Measurements from ENCODE around the gene KDM5A.

KDM5A gene

DNA sequence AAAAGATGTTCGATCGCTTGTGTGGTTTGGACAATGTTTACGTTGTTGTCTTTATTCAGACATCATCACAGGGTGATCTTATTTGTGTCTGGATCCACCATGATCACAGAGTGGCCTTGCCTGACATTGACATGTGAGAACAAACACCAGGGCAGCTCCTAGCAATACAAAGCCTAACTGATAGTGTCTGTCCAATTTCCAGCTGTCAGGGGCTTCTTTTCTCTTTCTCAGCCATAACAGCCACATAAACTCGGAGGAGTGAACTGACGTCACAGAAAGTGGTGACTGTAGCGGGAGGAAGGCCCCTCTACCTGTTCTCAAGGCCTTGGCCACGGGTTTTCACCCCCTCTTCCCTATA, 120.7 kb downstream of the KDM5A start:
- no peak for DNase-seq

GRCh38 chr12:267581-268482, 121.3 kb downstream of the KDM5A start:
- no peak for DNase-seq

GRCh38 chr12:265096-265495, 124.0 kb downstream of the KDM5A start:
- no peak for DNase-seq

- no peak for DNase-seq
Measured at GRCh38 chr12:264269-264668, 124.9 kb downstream of the KDM5A start.

- DNase-seq, result no peak
Measured at GRCh38 chr12:263574-263973, 125.5 kb downstream of the KDM5A start.

GRCh38 chr12:262817-263216, 126.3 kb downstream of the KDM5A start, which contains the start of gene SLC6A13:
Gene SLC6A13 (minus strand): TSS chr12:262836. CDS start chr12:260052, 2,784 bp downstream.
- no peak for DNase-seq

GRCh38 chr12:262113-262512, 127.0 kb downstream of the KDM5A start:
- DNase-seq, result no peak

GRCh38 chr12:257521-258321, 131.4 kb downstream of the KDM5A start:
- DNase-seq, result no peak

DNA sequence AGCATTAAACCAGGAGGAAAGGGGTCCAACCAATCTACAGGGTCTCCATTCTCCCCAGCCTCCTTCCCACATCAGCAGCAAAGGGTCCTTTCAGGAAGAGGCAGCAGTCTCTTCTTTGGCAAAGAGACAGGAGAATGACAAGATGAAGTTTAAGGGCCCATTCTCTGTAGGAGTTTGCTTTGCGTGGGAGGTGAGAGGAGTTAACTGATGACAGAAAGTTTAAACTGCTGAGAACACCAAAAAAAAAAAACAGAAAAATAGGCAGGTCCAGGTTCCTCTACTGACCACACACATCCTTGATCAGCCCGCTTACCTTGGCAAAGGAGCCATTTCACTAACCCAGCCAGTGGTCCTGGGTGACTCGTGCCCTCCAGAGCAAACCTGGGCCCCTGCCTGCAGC, 132.2 kb downstream of the KDM5A start:
- no peak for DNase-seq

DNA sequence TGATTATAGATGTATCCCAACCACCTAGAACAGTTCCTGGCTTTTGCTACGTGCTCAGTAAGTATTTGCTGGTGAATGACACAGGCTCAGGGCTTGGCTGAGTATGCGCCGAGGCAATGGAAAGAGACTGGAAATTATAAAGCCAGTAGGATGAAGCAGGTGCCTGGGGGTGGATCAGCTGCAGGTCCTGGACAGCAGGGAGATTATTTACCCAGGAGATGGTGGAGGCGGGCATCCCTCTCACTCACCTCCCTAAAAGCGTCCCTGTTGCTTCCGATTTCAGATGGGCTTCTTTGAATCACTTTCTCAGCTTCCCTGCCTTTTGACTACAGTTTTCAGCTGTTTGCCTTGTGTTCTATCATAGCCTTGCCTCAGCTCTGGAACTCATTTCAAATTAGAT, 132.9 kb downstream of the KDM5A start:
- DNase-seq, result no peak

DNA sequence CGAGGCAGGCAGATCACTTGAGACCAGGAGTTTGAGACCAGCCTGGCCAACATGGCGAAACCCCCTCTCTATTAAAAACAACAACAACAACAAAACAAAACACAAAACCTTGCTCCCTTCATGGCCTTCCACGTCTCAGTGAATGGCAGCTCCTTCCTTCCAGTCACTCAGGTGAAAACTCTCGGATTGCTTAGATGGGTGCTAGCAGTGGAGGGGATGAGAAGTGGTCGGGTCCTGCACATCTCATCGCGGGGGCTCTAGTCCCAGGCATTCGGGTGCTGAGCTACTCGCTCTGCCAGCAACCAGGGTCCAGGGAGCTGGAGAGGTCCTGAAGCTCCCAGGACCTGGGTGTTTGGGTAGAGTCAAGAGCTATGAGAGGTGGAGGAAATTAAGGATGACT, 134.2 kb downstream of the KDM5A start:
- DNase-seq, result no peak

DNA sequence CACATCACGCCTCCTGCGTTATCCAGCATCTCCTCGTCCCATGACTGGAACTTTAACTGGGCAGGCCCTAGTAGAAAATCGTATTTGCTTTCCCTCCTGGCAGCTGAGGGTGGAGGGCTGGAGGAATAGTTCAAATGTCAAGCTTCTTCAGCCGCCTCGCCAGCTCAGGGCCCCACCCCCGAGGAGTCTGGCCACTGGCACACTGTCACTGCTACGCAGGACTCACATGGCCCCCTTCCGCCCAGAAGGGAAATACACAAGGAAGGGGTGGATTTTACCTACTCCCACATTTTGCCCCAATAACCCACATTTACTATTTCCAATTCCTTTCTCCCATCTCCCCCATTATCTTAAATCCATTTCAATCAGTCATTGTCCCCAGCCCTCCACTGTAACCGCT, 135.1 kb downstream of the KDM5A start:
- DNase-seq, result no peak

DNA sequence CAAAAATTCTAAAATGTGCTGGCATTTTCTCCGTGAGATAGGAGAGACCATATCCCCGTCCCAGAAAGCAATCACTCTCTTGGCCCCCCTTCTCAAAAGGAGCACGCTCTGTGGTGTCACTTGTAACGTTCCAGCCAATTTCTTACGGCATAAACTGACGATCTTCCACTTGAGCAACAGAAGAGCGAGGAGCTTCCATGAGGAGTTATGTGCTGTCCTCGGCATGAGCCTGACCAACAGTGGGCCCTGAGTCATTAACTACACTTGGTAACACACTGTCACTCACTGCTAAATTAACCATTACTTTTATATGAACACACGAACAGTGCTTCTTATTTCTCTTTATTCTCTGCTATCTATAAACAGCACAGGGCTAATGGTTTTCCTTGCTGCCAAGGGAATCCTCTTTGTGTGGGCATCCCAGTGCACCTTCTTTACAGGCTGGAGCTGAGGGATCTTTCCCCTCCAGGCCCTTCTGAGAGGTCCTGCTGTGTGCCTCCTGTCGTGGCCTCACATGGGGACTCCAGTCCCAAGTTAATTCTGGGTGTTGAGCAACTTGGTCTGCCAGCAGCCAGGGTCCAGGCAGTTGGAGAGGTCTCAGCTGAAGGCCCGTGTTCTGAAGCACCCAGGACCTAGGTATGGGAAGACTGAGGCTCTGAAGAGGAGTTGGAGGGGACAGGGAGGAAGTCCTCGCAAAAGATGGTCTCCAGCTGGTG, 135.8 kb downstream of the KDM5A start:
- no peak for DNase-seq

DNA sequence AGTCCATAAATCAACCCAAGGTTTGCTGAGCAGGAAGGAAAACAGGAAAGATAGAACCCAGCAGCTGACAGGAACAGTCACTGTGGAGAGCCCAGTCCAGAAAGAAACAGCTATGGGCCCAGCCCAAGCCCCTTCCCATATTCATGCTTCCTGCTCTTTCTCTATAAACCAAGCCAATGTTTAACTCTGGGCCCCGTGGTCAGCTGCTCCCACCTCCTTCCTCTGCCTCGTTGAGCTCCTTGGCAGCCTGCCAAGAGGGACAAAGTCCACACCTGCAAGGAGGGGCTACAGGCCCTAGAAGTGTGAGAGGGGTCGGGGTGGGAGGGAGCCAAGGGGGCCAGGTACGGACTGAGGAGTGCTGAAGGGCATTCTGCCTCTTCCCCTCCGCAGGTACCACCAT, 136.5 kb downstream of the KDM5A start:
- DNase-seq, result no peak

DNA sequence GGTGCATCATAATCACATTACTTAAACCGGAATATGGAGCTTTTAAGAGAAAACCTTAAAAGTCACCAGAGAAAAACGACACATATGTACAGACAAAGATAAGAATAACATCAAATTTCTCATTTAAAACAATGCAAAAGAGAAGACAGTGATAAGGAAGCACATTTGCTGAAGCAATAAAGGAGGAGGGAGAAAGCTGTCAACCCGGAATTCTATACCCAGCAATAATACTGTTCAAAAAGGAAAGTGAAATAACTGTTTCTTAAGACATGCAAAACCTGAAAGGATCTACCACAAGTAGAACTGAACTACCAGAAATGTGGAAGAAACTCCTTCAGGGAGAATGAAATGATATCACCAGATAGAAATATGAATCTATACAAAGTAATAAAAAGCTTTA, 141.8 kb downstream of the KDM5A start:
- no peak for DNase-seq

GRCh38 chr12:243381-243780, 145.7 kb downstream of the KDM5A start:
- DNase-seq, result no peak

GRCh38 chr12:242496-242895, 146.6 kb downstream of the KDM5A start:
- DNase-seq, result no peak

DNA sequence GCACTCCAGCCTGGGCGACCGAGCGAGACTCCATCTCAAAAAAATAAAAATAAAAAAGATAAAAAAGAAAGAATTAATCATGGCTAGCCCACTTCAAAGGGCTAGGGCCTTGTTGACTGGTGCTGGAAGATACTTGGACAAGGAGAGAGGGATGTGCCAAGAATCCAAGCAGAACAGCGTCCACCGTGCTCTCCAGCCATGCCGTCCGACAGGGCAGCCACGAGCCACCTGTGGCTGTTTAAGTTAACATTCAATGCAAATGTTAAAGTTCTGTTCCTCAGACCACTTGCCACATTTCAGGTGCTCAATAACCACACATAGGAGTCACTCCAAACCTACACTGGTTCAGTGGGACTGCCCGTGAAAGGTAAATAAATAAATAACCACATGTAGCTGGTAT, 147.9 kb downstream of the KDM5A start:
- no peak for DNase-seq

- no peak for DNase-seq
Measured at GRCh38 chr12:240566-240965, 148.6 kb downstream of the KDM5A start.

DNA sequence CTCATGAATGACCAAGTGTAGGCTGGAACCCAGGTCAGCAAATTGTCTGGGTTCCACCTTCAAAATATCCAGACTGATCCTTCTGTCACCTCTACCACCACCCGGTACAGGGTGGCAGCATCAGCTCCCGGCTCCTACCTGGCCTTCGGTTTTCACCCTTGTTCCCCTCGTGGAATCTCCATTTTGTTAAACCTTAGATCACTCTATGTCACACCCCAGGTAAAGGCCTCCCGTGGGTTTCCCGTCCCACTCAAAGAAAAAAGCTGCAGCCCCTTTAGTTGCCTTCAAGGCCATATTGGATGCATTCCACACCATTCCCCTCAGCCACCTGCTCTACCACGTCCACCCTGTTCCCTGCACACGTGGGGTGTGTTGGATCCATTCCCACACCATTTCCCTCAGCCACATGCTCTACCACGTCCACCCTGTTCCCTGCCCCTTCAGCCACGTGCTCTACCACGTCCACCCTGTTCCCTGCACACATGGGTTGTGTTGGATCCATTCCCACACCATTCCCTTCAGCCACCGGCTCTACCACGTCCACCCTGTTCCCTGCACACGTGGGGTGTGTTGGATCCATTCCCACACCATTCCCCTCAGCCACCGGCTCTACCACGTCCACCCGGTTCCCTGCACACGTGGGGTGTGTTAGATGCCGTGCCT, 150.3 kb downstream of the KDM5A start:
- no peak for DNase-seq

- no peak for DNase-seq
Measured at GRCh38 chr12:238116-238515, 151.0 kb downstream of the KDM5A start.

DNA sequence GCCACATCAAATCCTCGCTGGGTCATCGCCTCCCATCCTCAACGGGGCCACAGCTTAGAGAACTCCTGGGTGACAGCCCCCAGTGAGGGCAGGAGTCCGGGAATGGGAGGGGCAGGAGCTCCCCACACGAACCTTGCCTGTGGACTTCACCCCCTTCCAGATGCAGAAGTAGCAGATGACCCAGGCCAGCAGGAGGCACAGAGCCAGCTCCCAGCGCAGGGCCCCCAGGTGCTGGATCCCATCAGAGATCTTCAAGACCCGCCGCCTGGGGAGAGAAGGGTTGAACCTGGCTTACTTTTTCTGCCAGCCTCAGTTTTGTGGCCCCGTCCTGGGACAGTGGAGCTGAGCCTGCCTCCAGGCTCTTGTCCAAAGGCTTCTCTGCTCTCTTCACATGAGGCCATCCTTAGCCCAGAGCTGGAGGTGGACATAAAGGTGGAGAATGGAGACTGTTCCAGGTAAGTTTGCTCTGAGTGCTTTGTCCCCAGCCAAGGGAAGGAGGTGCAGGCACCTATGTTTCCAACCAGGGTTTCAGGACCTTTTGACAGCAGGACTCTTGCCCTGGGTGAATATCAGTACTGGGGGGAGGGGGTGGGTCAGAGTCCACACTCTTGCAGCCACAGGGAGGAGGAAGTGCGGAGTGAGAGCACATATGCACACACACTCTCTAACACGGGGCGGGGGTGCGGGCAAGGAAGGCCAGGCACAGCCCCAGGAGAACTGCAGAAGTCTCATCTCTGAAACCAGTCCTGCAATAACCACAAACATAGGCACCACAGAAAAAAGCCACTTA, 151.9 kb downstream of the KDM5A start:
- no peak for DNase-seq
